ENCODE results near the gene ATRNL1. TPM values are rescaled to one million over a fixed set of nuclear protein-coding genes. Genes with fewer than 3 reads are reported as not detected.

ATRNL1 gene
- total and polyA plus RNA-seq, 2 experiments from 2014 or later, result 4.8 to 29.7 TPM

GRCh38 chr10:115861455-115861854 lies 768.3 kb downstream of the ATRNL1 start (continued):
- TF ChIP-seq ZNF462 (CRISPR knock-in tag; IDR thresholded peaks at IDR 0.05) (no peak), EZH2phosphoT487 (IDR thresholded peaks at IDR 0.05; ENCODE audit: unreplicated experiment) (no peak), ZNF114 (CRISPR knock-in tag; IDR thresholded peaks at IDR 0.05) (no peak), STAT1 (IDR thresholded peaks at IDR 0.05; ENCODE audit: unreplicated experiment) (no peak), CREB1 (CRISPR knock-in tag; IDR thresholded peaks at IDR 0.05; ENCODE audit: low read depth) (no peak), JUNB (IDR thresholded peaks at IDR 0.05; ENCODE audit: unreplicated experiment) (no peak), NANOG (IDR thresholded peaks at IDR 0.05; ENCODE audit: borderline replicate concordance) (no peak), REST (IDR thresholded peaks at IDR 0.05; ENCODE audit: unreplicated experiment) (no peak)

All from GM23338 (cell line).